Measurements from ENCODE around the gene PTCD3.

The PTCD3 gene

DNA sequence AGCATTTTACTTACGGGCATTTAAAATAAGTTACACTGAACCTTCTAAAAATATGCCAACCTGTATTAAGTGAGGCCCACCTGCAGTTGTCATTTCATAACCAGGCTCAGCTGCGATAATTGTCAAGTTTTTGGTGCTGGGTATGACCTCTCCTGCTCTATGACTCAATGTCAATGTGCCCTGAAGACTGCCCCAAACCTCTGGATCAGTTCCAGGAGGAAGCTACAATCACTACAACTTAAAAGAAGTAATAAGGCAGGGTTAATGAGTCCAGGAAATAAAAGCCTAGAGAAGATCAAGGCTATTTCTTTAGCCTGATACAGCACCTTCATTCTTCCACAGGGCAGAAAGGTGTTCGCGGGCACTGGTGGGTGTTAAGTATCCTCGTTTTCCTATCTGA is 23.3 kb upstream of the PTCD3 start:
- no peak for DNase-seq (ENCODE audit: low spot score)

- no peak for DNase-seq (ENCODE audit: low spot score)
Measured at GRCh38 chr2:86087936-86088850, 17.8 kb upstream of the PTCD3 start.

DNA sequence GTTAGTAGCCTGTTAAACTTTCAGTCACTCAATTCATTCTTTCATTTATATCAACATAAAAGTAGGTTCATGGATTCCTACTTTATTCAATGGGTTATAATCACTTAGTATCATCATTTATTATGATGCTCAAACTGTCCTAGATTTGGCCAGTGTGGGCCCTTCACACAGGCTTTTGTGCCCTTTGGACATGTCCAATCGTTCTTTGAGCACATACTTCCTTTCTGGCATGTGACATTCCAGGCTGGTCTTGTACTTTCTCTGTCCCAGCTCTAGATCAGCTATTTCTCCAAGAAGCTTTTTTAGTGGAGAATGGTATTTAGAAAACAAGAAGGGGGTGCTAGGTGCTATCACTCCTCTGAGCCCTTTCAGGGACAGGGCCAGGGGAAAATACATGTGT is 11.8 kb upstream of the PTCD3 start:
- no peak for DNase-seq (ENCODE audit: low spot score)

- DNase-seq (ENCODE audit: low spot score), result no peak
Measured at GRCh38 chr2:86097114-86097896, 8.7 kb upstream of the PTCD3 start.

DNA sequence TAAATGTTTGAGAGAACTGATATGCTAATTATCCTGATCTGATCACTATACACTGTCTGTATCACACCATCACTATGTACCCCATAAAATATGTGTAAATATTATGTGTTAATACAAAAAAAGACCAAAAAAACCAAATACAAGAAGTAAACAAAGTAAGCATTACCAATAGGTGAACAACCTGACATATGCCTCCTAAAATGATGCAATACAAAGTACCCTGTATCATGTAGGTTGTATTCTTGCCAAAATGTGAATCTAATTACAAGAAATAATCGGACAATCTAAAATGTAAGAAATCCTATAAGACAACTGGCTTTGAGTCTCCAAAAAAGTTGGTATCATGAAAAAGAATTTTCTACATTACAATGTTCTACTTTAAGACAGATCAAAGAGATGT is 8.1 kb upstream of the PTCD3 start:
- no peak for DNase-seq (ENCODE audit: low spot score)

DNA sequence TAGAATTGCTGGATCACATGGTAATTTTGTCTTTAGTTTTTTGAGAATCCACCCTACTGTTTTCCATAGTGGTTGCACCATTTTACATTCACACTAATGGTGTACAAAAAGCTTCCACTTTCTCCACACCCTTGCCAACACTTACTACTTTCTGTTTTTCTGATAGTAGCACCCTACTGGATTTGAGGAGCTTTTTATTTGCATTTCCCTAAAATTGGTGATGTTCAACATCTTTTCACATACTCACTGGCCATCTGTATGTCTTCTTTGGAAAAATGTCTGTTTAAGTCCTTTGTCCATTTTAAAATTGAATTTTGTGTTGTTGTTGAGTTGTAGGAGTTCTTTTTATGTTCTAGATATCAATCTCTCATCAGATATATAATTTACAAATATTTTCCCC is 3.9 kb upstream of the PTCD3 start:
- no peak for DNase-seq (ENCODE audit: low spot score)

DNA sequence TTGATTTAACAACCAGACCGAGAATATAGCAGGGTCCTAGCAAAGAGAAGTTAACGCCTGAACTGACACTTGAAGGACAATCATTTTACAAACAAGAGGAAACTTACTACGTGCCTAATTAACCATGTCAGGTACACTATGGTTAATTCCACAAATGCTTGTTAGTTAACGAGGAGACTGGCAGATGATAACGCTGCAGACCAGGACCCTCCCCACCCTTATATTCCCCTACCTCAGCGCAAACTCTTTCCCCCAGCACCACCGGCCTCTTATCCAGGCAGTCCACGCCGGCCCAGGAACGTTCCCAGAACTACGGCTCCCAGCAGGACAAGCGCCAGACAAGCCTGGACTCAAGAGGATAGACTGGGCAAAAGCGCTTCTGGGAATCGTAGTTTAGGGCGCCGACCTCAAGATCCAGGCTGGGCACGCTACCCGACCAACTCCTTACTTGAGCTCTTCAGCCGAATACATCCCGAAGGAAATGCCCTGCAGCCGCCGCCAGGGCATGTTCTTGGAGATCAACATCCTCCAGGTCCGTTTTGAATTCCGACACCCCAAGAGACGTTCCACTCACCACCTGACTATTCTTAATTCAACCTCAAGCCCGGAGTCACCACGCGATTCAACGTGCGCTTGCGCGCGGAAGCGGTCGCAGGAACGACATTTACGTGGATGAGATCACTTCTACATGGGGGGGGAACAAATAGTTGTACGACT is 625 bp upstream of the PTCD3 start, which contains the start of gene POLR1A:
POLR1A (minus strand) TSS at position 635 of the 717 bp plus-strand sequence; CDS start at position 525, 110 bp downstream.
- DNase-seq (ENCODE audit: low spot score), result peak; percentile 89

- DNase-seq (ENCODE audit: low spot score), result peak; percentile 29
Measured at GRCh38 chr2:86107031-86107430, 996 bp downstream of the PTCD3 start.

- no peak for DNase-seq (ENCODE audit: low spot score)
Measured at GRCh38 chr2:86118130-86118529, 12.1 kb downstream of the PTCD3 start.

DNA sequence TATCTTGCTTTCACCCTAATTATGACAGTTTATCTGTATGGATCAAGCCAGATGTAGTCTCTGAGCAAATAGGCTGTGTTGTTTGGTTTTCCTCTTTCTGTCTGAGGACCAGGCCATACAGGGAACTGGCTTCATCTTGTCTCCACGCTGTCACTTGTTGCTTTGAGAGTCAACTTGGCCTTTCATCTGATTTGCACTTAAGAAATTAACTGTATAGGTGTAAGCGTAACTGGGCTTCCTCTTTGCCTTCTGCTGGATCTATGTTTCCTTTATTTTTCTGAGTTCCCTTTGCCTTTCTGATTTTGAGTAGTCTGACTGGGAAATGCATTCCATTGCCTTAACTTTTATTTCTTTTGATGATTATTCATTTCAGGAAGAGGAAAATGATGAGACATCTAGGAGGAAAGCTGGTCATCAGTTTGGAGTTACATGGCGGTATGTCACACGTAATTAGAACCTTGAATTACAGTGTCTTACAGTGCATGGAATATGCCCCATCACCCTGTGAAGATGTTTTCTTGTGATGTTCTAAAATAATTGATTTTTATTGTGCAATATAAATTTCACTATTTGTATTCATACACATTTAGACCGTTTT is 17.4 kb downstream of the PTCD3 start:
- DNase-seq (ENCODE audit: low spot score), result no peak

DNA sequence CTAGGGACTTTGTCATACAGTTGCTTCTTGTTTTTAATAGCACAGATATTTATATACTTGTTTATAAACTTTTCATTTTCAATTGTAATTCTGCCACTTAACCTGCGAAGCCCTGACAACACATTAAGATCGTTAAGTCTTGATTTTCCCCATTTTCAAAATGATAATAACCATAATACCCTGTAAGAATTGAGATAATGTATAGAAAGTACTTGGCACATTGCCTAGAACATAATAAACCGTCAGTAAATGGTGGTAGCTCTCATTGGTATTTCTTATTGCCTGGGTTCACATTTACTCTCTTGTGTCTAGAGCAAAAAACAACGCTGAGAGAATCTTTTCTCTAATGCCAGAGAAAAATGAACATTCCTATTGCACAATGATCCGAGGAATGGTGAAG is 18.6 kb downstream of the PTCD3 start:
- DNase-seq (ENCODE audit: low spot score), result no peak

DNA sequence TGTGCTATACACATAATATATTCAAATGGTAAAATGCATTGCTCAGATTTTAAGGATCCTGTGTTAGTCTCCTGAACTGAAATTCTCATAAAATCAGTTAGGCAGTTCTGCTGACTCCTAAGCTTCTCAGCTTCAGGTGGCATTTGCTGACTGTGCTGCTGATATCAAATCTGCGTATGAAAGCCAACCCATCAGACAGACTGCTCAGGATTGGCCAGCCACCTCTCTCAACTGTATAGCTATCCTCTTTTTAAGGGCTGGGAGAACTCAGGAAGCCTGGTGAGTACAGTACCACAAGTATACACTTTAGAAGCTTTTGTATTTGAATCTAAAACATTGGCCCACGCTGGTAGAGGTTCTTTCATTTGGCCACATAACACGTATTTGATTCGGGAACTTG is 28.7 kb downstream of the PTCD3 start:
- DNase-seq (ENCODE audit: low spot score), result no peak

DNA sequence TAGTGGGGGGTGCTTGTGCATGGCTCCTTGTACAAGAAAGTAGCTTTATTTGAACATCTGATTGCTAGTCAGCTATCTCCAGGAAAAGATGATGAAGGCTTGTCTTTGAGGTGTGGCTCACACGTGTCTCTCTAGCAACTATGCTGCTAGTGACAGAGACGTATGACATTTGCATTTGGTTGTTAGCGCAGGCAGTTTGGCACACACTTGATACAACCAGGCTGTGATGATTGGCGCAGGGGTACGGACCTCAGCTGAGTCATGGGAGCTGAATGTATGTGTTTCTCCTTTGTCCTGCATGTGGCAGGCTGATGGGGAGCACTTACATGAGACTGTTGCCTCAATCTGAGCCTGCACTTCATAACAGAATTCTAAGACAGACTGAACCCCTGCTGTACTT is 29.6 kb downstream of the PTCD3 start:
- no peak for DNase-seq (ENCODE audit: low spot score)

- no peak for DNase-seq (ENCODE audit: low spot score)
Measured at GRCh38 chr2:86136141-86136540, 30.1 kb downstream of the PTCD3 start.

DNA sequence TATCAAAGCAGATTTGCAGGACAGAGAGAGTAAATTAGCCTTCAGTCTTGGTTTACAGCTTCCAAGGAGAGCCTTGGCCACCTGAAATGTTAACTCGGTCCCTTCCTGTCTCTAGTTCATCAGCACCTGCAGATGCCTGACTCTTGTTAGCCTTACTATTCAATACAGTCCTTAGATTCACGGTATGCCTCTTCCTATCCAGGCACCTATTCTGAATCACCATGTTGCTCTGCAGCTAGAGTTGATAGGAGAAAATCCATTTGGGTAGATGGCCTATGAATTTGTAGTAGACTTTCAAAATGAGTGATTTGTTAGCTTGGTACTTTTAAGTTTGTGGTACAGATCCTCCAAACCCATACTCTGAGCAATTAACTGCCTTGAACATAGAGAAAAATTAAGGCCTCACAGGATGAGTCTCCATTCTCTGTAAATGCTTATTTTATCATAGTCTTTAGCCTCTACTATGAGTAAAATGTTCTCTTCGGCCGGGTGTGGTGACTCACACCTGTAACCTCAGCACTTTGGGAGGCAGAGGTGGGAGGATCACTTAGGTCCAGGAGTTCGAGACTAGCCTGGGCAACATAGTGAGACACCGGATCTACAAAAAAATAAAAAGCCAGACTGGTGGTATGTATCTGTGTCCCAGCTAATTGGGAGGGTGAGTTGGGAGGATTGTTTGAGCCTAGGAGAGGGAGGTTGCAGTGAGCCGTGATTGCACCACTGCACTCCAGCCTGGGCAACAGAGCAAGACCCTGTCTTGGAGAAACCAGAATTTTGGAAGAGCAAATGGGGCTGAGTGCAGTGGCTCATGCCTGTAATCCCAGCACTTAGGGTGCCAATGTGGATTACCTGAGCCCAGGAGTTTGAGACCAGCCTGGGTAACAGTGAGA is 32.9 kb downstream of the PTCD3 start:
- peak; percentile 11 for DNase-seq (ENCODE audit: low spot score)

DNA sequence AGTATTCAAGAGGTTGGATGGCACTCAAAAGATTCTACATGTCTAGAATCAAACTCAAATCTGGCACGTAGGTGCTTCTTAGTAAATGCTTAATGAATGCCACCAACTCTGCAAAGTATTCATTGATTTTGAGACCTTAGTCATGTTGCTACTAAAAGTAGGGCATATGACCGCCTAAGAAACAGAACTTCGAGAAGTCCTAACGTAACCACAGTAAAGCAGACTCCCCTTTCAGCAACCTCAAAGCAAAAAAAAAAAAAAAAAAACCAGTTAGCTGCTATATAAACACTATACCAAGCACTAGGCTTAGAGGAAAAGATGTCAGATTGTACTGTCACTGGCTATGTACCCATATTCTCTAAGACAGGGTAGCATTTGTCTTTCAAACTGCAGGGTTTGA is 33.9 kb downstream of the PTCD3 start:
- no peak for DNase-seq (ENCODE audit: low spot score)

DNA sequence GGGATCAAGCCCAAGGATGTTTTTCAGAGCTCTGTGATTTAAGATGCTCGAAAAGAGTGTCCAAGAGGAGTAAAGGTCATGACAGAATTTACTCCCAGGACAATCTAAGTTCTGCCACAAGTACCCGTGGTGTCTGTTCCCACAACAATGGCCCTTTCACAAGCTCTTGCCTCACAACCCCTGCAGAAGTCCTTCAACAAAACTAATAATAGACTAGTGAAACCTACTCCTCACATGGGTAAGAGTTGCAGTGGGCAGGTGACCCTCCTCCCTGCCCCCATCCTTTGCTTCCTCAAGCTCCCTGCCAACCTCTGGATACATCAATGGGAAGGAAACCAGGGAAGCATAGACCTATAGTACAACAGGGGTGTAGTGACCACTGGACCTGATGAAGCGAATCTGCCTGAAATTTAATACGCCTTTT is 34.9 kb downstream of the PTCD3 start:
- DNase-seq (ENCODE audit: low spot score), result no peak

DNA sequence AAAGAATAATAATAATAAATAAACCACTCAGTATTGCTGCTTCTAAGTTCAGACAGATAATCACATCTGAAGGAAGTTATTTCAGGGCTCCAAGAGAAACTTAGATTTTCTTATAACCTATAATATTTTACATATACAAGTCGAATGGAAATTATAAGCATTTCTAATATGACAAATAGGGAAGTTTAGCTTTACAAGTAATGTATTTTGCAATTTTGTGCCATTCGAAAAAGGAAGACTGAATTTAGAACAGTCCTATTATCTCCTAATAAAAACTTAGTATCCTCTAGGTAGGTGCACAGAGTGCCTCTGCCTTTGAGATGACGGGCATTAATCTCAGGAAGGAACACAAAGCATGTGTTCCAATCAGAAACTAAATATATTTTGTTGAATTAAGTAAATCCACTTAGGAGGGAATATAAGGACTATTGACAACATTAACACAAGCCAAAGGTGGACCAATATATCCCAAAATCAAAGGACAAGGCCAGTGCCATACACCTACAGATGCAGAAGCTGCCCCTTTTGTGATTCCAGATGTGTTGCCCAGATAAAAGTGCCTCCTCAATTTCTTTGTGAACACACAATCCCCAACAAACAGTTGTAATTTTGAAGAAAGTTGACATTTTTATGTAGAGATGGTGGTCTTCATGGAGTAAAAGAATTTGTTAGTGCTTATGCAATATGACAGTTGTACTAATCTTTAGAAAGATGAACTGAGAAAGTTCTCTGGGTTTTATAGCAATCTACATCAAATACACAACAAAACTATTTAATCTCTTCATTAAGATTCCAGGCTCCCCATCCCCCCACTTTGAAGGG is 36.6 kb downstream of the PTCD3 start:
- no peak for DNase-seq (ENCODE audit: low spot score)

DNA sequence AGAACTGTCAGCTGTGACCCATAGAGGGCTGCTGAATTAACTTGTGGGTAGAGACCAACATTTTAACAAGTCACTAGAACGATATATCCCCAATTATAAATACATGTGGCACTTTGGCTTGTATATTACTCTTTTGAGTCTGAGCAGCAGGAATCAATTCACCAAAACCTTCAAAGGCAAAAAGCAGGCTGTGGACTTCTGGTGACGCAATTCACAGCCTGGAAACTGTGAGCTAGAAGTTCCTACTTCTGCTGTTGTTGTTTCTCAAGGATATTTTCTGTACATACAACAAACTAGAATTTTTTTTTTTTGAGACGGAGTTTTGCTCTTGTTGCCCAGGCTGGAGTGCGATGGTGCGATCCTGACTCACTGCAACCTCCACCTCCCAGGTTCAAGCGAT is 37.3 kb downstream of the PTCD3 start:
- no peak for DNase-seq (ENCODE audit: low spot score)

Measured in activated CD4-positive, alpha-beta T cell treated with anti-CD3 and anti-CD28 coated beads, Interleukin-2, Interleukin-4, amounts not matched to agents 100 ng/mL and 50 ng/mL, durations not matched to agents 16 hours and 8 hours (primary cell).